NCI-H524 treated with DMSO at 0.1 percent for 48 hours (cell line): Measurements from ENCODE around the gene USP24.
"Not testable (repeated sequence)": the region's sequence is repeated elsewhere in the genome, so short reads cannot be mapped to it uniquely, and the experiment has no call there.

ENCODE experiments used
- DNase-seq: peaks from one replicate; lab custom pipeline; 2025; lab: John Stamatoyannopoulos, UW

USP24 gene

GRCh38 chr1:55124470-55124869 is 90.7 kb downstream of the USP24 start:
- DNase-seq, result no peak

- DNase-seq, result no peak
These were observed 94.6 kb downstream of the USP24 start for GRCh38 chr1:55120538-55120937.

- DNase-seq, result no peak
These were observed 96.4 kb downstream of the USP24 start for GRCh38 chr1:55118651-55119329.

GRCh38 chr1:55117941-55118340 is 97.2 kb downstream of the USP24 start:
- no peak for DNase-seq

- not testable (repeated sequence) for DNase-seq
These were observed 106.2 kb downstream of the USP24 start for GRCh38 chr1:55109005-55109404.

- DNase-seq, result no peak
These were observed 108.1 kb downstream of the USP24 start for GRCh38 chr1:55107101-55107500.

GRCh38 chr1:55103891-55104290 is 111.3 kb downstream of the USP24 start:
- no peak for DNase-seq

- DNase-seq, result no peak
These were observed 120.1 kb downstream of the USP24 start for GRCh38 chr1:55095095-55095494.

GRCh38 chr1:55092475-55092874 is 122.7 kb downstream of the USP24 start:
- DNase-seq, result no peak

GRCh38 chr1:55089683-55090082 is 125.5 kb downstream of the USP24 start:
- DNase-seq, result no peak

GRCh38 chr1:55088413-55088812 is 126.8 kb downstream of the USP24 start:
- DNase-seq, result no peak

- no peak for DNase-seq
These were observed 127.7 kb downstream of the USP24 start for GRCh38 chr1:55087439-55087838.

- DNase-seq, result no peak
These were observed 130.9 kb downstream of the USP24 start for GRCh38 chr1:55084257-55084656.

GRCh38 chr1:55081905-55082296 is 133.3 kb downstream of the USP24 start:
- no peak for DNase-seq

GRCh38 chr1:55081188-55081904 is 133.8 kb downstream of the USP24 start:
- no peak for DNase-seq

- no peak for DNase-seq
These were observed 135.5 kb downstream of the USP24 start for GRCh38 chr1:55079651-55080050.

GRCh38 chr1:55078470-55078869 is 136.7 kb downstream of the USP24 start:
- no peak for DNase-seq

- no peak for DNase-seq
These were observed 138.8 kb downstream of the USP24 start for GRCh38 chr1:55076356-55076755.

GRCh38 chr1:55074455-55074854 is 140.7 kb downstream of the USP24 start:
- DNase-seq, result no peak

GRCh38 chr1:55073187-55073916 is 141.8 kb downstream of the USP24 start:
- DNase-seq, result no peak

GRCh38 chr1:55071477-55071876 is 143.7 kb downstream of the USP24 start:
- no peak for DNase-seq

GRCh38 chr1:55070293-55071164 is 144.6 kb downstream of the USP24 start:
- peak; percentile 76 for DNase-seq
